ENCODE measurements around the gene ELOVL2. TPM values are rescaled to one million over a fixed set of nuclear protein-coding genes. Genes with fewer than 3 reads are reported as not detected.
A peak's percentile ranks its signal among the peaks of the same experiment; 100 is the strongest.
"Not testable (repeated sequence)": the region's sequence is repeated elsewhere in the genome, so short reads cannot be mapped to it uniquely, and the experiment has no call there.

The ELOVL2 gene
- total RNA-seq = not detected

GRCh38 chr6:11043961-11044711 lies at the start of gene ELOVL2:
Gene ELOVL2 (minus strand): TSS chr6:11044305. CDS start chr6:11044230, 75 bp downstream.
- H3K4me1 Mint-ChIP-seq = peaks cover 8% of the 10 kb centered on the region
- peak within 1 kb of the TSS; percentile 73 for H3K4me3 Mint-ChIP-seq
- H3K27me3 Mint-ChIP-seq = peaks cover 73% of the 10 kb centered on the region
- no peak within 1 kb of the TSS for H3K27ac Mint-ChIP-seq
- H3K9me3 Mint-ChIP-seq = no peaks in the 10 kb centered on the region
- peak; percentile 43 for DNase-seq
- H3K36me3 Mint-ChIP-seq = peaks cover 2% of the 10 kb centered on the region

GRCh38 chr6:11093376-11093625 lies 49.2 kb upstream of the ELOVL2 start:
- H3K27me3 Mint-ChIP-seq = no peaks in the 10 kb centered on the region
- H3K4me1 Mint-ChIP-seq = peaks cover 23% of the 10 kb centered on the region
- H3K9me3 Mint-ChIP-seq = no peaks in the 10 kb centered on the region
- DNase-seq = no peak
- H3K36me3 Mint-ChIP-seq = peaks cover 12% of the 10 kb centered on the region
- H3K27ac Mint-ChIP-seq = peak overlapping the region; percentile 96
- peak overlapping the region; percentile 94 for H3K4me3 Mint-ChIP-seq

GRCh38 chr6:11092668-11093375 lies 48.7 kb upstream of the ELOVL2 start:
- Mint-ChIP-seq H3K27ac (peak overlapping the region; percentile 96), H3K4me3 (peak overlapping the region; percentile 94), H3K27me3 (no peaks in the 10 kb centered on the region), H3K36me3 (peaks cover 9% of the 10 kb centered on the region), H3K4me1 (peaks cover 23% of the 10 kb centered on the region), H3K9me3 (no peaks in the 10 kb centered on the region)
- DNase-seq = peak; percentile 23

GRCh38 chr6:11091141-11091540 lies 47.0 kb upstream of the ELOVL2 start:
- not testable (repeated sequence) for H3K27ac Mint-ChIP-seq, DNase-seq, H3K4me3 Mint-ChIP-seq, H3K27me3 Mint-ChIP-seq, H3K36me3 Mint-ChIP-seq, H3K9me3 Mint-ChIP-seq
- H3K4me1 Mint-ChIP-seq = peaks cover 21% of the 10 kb centered on the region

- Mint-ChIP-seq H3K27me3 (peaks cover 1% of the 10 kb centered on the region), H3K4me3 (no peak overlapping the region), H3K36me3 (peaks cover 2% of the 10 kb centered on the region), H3K9me3 (no peaks in the 10 kb centered on the region), H3K4me1 (peaks cover 9% of the 10 kb centered on the region), H3K27ac (no peak overlapping the region)
- no peak for DNase-seq
Measured at GRCh38 chr6:11089695-11090094, 45.6 kb upstream of the ELOVL2 start.

- H3K4me1 Mint-ChIP-seq, H3K27ac Mint-ChIP-seq, H3K27me3 Mint-ChIP-seq, H3K36me3 Mint-ChIP-seq, H3K4me3 Mint-ChIP-seq, DNase-seq, H3K9me3 Mint-ChIP-seq: not testable (repeated sequence)
Measured at GRCh38 chr6:11087141-11087812, 43.2 kb upstream of the ELOVL2 start.

- no peak for DNase-seq
- Mint-ChIP-seq H3K4me1 (no peaks in the 10 kb centered on the region), H3K27me3 (peaks cover 5% of the 10 kb centered on the region), H3K4me3 (no peak overlapping the region), H3K9me3 (no peaks in the 10 kb centered on the region), H3K27ac (no peak overlapping the region), H3K36me3 (no peaks in the 10 kb centered on the region)
Measured at GRCh38 chr6:11085758-11086435, 41.8 kb upstream of the ELOVL2 start.

GRCh38 chr6:11083956-11084355 lies 39.9 kb upstream of the ELOVL2 start:
- Mint-ChIP-seq H3K9me3 (no peaks in the 10 kb centered on the region), H3K27ac (no peak overlapping the region), H3K27me3 (peaks cover 5% of the 10 kb centered on the region), H3K4me3 (no peak overlapping the region), H3K4me1 (no peaks in the 10 kb centered on the region), H3K36me3 (no peaks in the 10 kb centered on the region)
- DNase-seq = no peak

GRCh38 chr6:11083491-11083890 lies 39.4 kb upstream of the ELOVL2 start:
- no peaks in the 10 kb centered on the region for H3K36me3 Mint-ChIP-seq
- H3K27ac Mint-ChIP-seq = no peak overlapping the region
- no peaks in the 10 kb centered on the region for H3K4me1 Mint-ChIP-seq
- no peak overlapping the region for H3K4me3 Mint-ChIP-seq
- DNase-seq = no peak
- no peaks in the 10 kb centered on the region for H3K9me3 Mint-ChIP-seq
- H3K27me3 Mint-ChIP-seq = peaks cover 5% of the 10 kb centered on the region

GRCh38 chr6:11080296-11080695 lies 36.2 kb upstream of the ELOVL2 start:
- Mint-ChIP-seq H3K27ac (no peak overlapping the region), H3K27me3 (peaks cover 5% of the 10 kb centered on the region), H3K9me3 (no peaks in the 10 kb centered on the region), H3K4me3 (no peak overlapping the region), H3K36me3 (no peaks in the 10 kb centered on the region), H3K4me1 (no peaks in the 10 kb centered on the region)
- DNase-seq = no peak

- DNase-seq = no peak
- Mint-ChIP-seq H3K4me3 (no peak overlapping the region), H3K27ac (no peak overlapping the region), H3K36me3 (no peaks in the 10 kb centered on the region), H3K27me3 (no peaks in the 10 kb centered on the region), H3K9me3 (no peaks in the 10 kb centered on the region), H3K4me1 (no peaks in the 10 kb centered on the region)
Measured at GRCh38 chr6:11078266-11078665, 34.2 kb upstream of the ELOVL2 start.

- H3K4me1 Mint-ChIP-seq = no peaks in the 10 kb centered on the region
Measured at GRCh38 chr6:11076540-11076939, 32.4 kb upstream of the ELOVL2 start.

GRCh38 chr6:11072101-11072500 lies 28.0 kb upstream of the ELOVL2 start:
- H3K9me3 Mint-ChIP-seq = no peaks in the 10 kb centered on the region
- H3K36me3 Mint-ChIP-seq = no peaks in the 10 kb centered on the region
- H3K27me3 Mint-ChIP-seq = no peaks in the 10 kb centered on the region
- H3K4me3 Mint-ChIP-seq = no peak overlapping the region
- no peak for DNase-seq
- no peak overlapping the region for H3K27ac Mint-ChIP-seq
- no peaks in the 10 kb centered on the region for H3K4me1 Mint-ChIP-seq

More at GRCh38 chr6:11076540-11076939, 32.4 kb upstream of the ELOVL2 start:
- no peaks in the 10 kb centered on the region for H3K9me3 Mint-ChIP-seq
- H3K4me3 Mint-ChIP-seq = no peak overlapping the region
- no peaks in the 10 kb centered on the region for H3K36me3 Mint-ChIP-seq
- H3K27me3 Mint-ChIP-seq = no peaks in the 10 kb centered on the region
- H3K27ac Mint-ChIP-seq = no peak overlapping the region
- no peak for DNase-seq

- Mint-ChIP-seq H3K4me1 (no peaks in the 10 kb centered on the region), H3K4me3 (no peak overlapping the region), H3K9me3 (no peaks in the 10 kb centered on the region), H3K27me3 (no peaks in the 10 kb centered on the region), H3K36me3 (no peaks in the 10 kb centered on the region), H3K27ac (no peak overlapping the region)
- DNase-seq = no peak
Measured at GRCh38 chr6:11069760-11070159, 25.7 kb upstream of the ELOVL2 start.

- no peak for DNase-seq
- no peaks in the 10 kb centered on the region for H3K36me3 Mint-ChIP-seq
- H3K4me1 Mint-ChIP-seq = no peaks in the 10 kb centered on the region
- H3K9me3 Mint-ChIP-seq = no peaks in the 10 kb centered on the region
- no peak overlapping the region for H3K4me3 Mint-ChIP-seq
- H3K27ac Mint-ChIP-seq = no peak overlapping the region
- H3K27me3 Mint-ChIP-seq = peaks cover 4% of the 10 kb centered on the region
Measured at GRCh38 chr6:11067348-11067747, 23.2 kb upstream of the ELOVL2 start.
